ENCODE data around the gene DEXI. TPM values are rescaled to one million over a fixed set of nuclear protein-coding genes. Genes with fewer than 3 reads are reported as not detected.

Gene DEXI
- total and polyA plus RNA-seq, 9 of the 15 experiments (the other 6 are each of a cell fraction or from before 2014, with no cell fraction given): 2.9 to 40.1 (median 22.0) TPM

DNA sequence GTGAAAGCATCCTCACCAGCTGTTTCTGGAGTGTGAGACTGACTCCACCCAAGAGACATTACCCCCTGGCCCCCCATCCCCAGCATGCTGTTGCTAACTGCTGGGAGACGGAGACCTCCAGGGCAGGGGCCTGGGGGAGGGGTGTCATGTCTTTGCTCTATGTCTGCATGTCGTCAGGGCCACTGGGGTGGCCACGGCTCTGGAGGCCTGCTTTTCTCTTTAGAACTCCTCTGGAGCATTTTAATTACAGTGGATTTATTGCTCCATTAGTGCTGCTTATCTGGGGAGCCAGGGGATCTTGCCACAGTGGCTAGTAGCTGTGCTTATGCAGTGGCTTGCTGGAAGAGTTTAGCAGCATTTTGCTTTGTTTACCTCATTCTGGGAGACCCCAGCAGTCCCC, 34.4 kb upstream of the DEXI start:
- Histone ChIP-seq H3K9ac (ENCODE audit: insufficient read depth in 1 of 2, low read depth in 2 of 2, low read length in 2 of 2) (no peak overlapping the region; a peak in 1 of 4 replicates), H3K27ac (ENCODE audit: extremely low read depth, low read depth, low read length) (no peak overlapping the region), H3K4me3 (no peak overlapping the region), H3K79me2 (ENCODE audit: control insufficient read depth, insufficient read depth, low read length) (no peaks in the 10 kb centered on the region), H3K9me3 (replicated peaks; ENCODE audit: control insufficient read depth, insufficient read depth, low read depth, low read length) (no peaks in the 10 kb centered on the region), H3K36me3 (ENCODE audit: control insufficient read depth, insufficient read depth, low read length) (peaks cover 58% of the 10 kb centered on the region; the same call in 2 of the 3 replicates), H3K4me2 (ENCODE audit: insufficient read depth, low read length) (no peak overlapping the region), H3K4me1 (replicated peaks in 1 of 2; ENCODE audit: control insufficient read depth in 2 of 2, insufficient read depth in 2 of 2, low read length in 2 of 2) (peaks cover 14 to 20% of the 10 kb centered on the region in 2 experiments), H3K27me3 (ENCODE audit: control insufficient read depth in 2 of 2, insufficient read depth in 2 of 2, low read length in 2 of 2) (no peaks in the 10 kb centered on the region), H3K9me1 (ENCODE audit: control insufficient read depth, insufficient read depth, low read length) (peaks cover 4% of the 10 kb centered on the region), H2AFZ (ENCODE audit: low read depth, low read length) (no peak overlapping the region), H4K20me1 (replicated peaks; ENCODE audit: control insufficient read depth, insufficient read depth, low read length) (0 out of 2 replicates have a peak, but pooled peaks cover 5% of the 10 kb centered on the region)
- FAIRE-seq (no peak), ATAC-seq (no peak), DNase-seq (ENCODE audit: extremely low read depth in 1 of 4, low spot score in 3 of 4) (no peak)
- CTCF ChIA-PET (ENCODE audit: low intra/inter-chr PET ratio): no interaction called here
- 79% methylated on average over 3 of the region's 3 CpGs for WGBS (ENCODE audit: insufficient coverage, low coverage, missing lambda C conversion rate)
- BruUV-seq (replicated peaks): no TSS peak
- intact Hi-C loops (cut with micrococcal nuclease): no loop called here
- POLR2A ChIA-PET: interaction anchor here (0.6 to 0.7 kb wide), 2 partner anchors 109 to 156 kb away, joined by 3 to 4 read pairs; no protein-coding TSS in a partner anchor
- in situ Hi-C loops (cut with MboI): no loop called here
- TF ChIP-seq ZNF165 (CRISPR knock-in tag; IDR thresholded peaks at IDR 0.05; ENCODE audit: borderline replicate concordance): no peak

DNA sequence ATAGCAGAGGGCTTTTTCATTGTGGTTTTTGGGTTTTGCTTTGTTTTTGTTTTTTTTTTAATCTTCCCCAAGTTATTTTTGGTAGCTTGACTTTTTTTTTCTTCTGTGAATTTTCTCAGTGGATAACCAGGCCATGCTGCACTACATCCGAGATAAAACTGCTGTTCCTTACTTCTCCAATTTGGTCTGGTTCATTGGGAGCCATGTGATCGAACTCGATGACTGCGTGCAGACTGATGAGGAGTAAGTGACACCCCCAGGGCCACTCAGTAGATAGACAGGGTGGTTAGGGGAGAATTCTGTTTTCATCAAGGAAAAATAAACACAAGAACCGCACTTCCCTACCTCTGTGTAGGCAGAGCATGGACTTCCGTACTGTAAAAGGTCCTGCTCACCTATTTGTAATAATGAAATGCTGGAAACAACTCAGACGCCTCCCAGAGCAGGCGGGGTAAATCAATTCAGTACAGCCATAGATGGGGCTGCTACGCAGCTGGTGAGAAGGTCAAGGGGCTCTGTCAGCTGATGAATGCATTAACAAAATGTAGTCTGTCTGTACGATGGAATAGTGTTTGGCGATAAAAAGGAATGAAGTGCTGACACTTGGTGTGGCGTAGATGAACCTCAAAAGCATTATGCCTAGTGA, 30.7 kb upstream of the DEXI start:
- POLR2A ChIA-PET: interaction anchor here (0.5 to 2.7 kb wide), 9 partner anchors 7 to 282 kb away, joined by 3 to 23 read pairs (median 3); partner anchors contain the start of gene SOCS1
- peaks cover 58% of the 10 kb centered on the region for H3K36me3 ChIP-seq (ENCODE audit: control insufficient read depth, insufficient read depth, low read length)
- in situ Hi-C loops (cut with MboI): loop anchor here (25.0 kb wide), 2 partner anchors 564 to 689 kb away; partner anchors contain the start of gene SNN
- TF ChIP-seq YY1 (IDR thresholded peaks at IDR 0.05; ENCODE audit: borderline replicate concordance in 1 of 3, control insufficient read depth in 1 of 3, extremely low read depth in 1 of 3, insufficient read depth in 3 of 3, insufficient read length in 1 of 3, insufficient replicate concordance in 2 of 3, low read depth in 1 of 3, low read length in 2 of 3): no peak
- TF ChIP-seq ARHGAP35 (IDR thresholded peaks at IDR 0.05; ENCODE audit: partially characterized antibody): no peak
- TF ChIP-seq RCOR1 (IDR thresholded peaks at IDR 0.05; ENCODE audit: borderline replicate concordance in 1 of 2, low read depth in 2 of 2, low read length in 2 of 2): 0 out of 4 replicates have a peak, but pooled peaks of 1 of the 2 experiments have one; percentile 22
- no peak for TF ChIP-seq CEBPG (CRISPR knock-in tag; IDR thresholded peaks at IDR 0.05)
- no peak for TF ChIP-seq CEBPG (tag; conservative IDR thresholded peaks at IDR 0.05 in 1 of 2, IDR thresholded peaks at IDR 0.05 in 1 of 2)
- TF ChIP-seq PRPF4 (IDR thresholded peaks at IDR 0.05; ENCODE audit: insufficient read depth, low read depth, low read length, poor library complexity, severe bottlenecking): no peak
- no peak for TF ChIP-seq POU5F1 (IDR thresholded peaks at IDR 0.05; ENCODE audit: borderline replicate concordance, low read depth, low read length, partially characterized antibody)
- peak; percentile 17 for TF ChIP-seq RBM25 (IDR thresholded peaks at IDR 0.05; ENCODE audit: low read depth, low read length, severe bottlenecking)
- 0 out of 2 replicates have a peak, but pooled peaks have one; percentile 25 for TF ChIP-seq GABPA (tag; conservative IDR thresholded peaks at IDR 0.05; ENCODE audit: low read depth)
- TF ChIP-seq HMG20A (CRISPR knock-in tag; conservative IDR thresholded peaks at IDR 0.05): no peak
- TF ChIP-seq NR4A1 (CRISPR knock-in tag; IDR thresholded peaks at IDR 0.05): no peak
- TF ChIP-seq NR4A1 (tag; IDR thresholded peaks at IDR 0.05): peak; percentile 25; the same call in 1 of the 2 replicates

More for the DNA sequence above, 30.7 kb upstream of the DEXI start:
- H3K4me2 ChIP-seq (ENCODE audit: insufficient read depth, low read length): peak overlapping the region; percentile 21
- WGBS (ENCODE audit: insufficient coverage, low coverage, missing lambda C conversion rate): 30% methylated on average over 12 of the region's 12 CpGs
- no peaks in the 10 kb centered on the region for H3K79me2 ChIP-seq (ENCODE audit: control insufficient read depth, insufficient read depth, low read length)
- H3K9me1 ChIP-seq (ENCODE audit: control insufficient read depth, insufficient read depth, low read length): peaks cover 4% of the 10 kb centered on the region
- CTCF ChIA-PET (ENCODE audit: low intra/inter-chr PET ratio): interaction anchor here (0.6 to 4.7 kb wide), 4 partner anchors 19 to 741 kb away, joined by 3 to 58 read pairs (median 14); partner anchors contain the start of gene SOCS1
- no peak overlapping the region for H3K4me3 ChIP-seq
- peak overlapping the region; percentile 57; the same call in 1 of the 2 replicates for H2AFZ ChIP-seq (ENCODE audit: low read depth, low read length)
- no peaks in the 10 kb centered on the region for H3K27me3 ChIP-seq (ENCODE audit: control insufficient read depth in 2 of 2, insufficient read depth in 2 of 2, low read length in 2 of 2)
- DNase-seq (ENCODE audit: extremely low read depth in 1 of 4, low spot score in 3 of 4): peak in 2 of 4 experiments; percentile 17 to 53
- intact Hi-C loops (cut with micrococcal nuclease): loop anchor here (1.0 to 5.0 kb wide), 5 partner anchors 132 to 384 kb away; no protein-coding TSS in a partner anchor
- H3K4me1 ChIP-seq (replicated peaks in 1 of 2; ENCODE audit: control insufficient read depth in 2 of 2, insufficient read depth in 2 of 2, low read length in 2 of 2): peaks cover 15 to 22% of the 10 kb centered on the region in 2 experiments
- peak; percentile 14 for ATAC-seq
- H3K9ac ChIP-seq (ENCODE audit: insufficient read depth in 1 of 2, low read depth in 2 of 2, low read length in 2 of 2): peak overlapping the region; percentile 13 to 21; a peak in 3 of 4 replicates
- no peaks in the 10 kb centered on the region for H3K9me3 ChIP-seq (replicated peaks; ENCODE audit: control insufficient read depth, insufficient read depth, low read depth, low read length)
- peak overlapping the region; percentile 63 for H3K27ac ChIP-seq (ENCODE audit: extremely low read depth, low read depth, low read length)
- BruUV-seq (replicated peaks): no TSS peak
- FAIRE-seq: no peak
- 0 out of 2 replicates have a peak, but pooled peaks cover 6% of the 10 kb centered on the region for H4K20me1 ChIP-seq (replicated peaks; ENCODE audit: control insufficient read depth, insufficient read depth, low read length)

Data from K562 (cell line).